Tongue (tissue), 2 donors: Measurements from ENCODE around the gene HBS1L. TPM values are rescaled to one million over a fixed set of nuclear protein-coding genes. Genes with fewer than 3 reads are reported as not detected.

ENCODE experiments used
- DNase-seq: peaks from one replicate; pipeline ENCODE4 v3.0.0-alpha.2; 2015
- total RNA-seq: library from RNA; depleted of rRNA; stranded (reverse); fragments of >200 nt; gene quantifications from one replicate; pipeline ENCODE4 v1.2.3, GENCODE V29; 2014

The HBS1L gene
- total RNA-seq, 1 donor from 2014 or later = 98.5 TPM

DNA sequence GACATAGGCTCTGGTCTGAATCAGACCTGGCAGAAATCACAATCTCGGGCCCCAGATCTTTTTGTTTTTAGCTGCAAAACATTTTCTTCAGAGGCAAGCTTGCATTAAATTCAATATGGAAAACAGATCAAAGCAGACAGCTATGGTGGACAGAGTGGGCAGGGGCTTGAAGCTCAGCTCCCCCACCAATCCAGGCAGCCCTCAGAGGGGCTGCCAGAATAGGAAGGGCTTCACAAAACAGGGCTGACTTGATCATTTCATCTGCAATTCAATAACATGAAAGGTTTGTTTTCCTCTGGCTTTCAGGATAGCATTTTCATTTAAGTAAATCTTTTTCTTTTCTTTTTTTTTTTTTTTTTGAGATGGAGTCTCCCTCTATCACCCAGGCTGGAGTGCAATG lies 55.5 kb downstream of the HBS1L start:
- no peak for DNase-seq

DNA sequence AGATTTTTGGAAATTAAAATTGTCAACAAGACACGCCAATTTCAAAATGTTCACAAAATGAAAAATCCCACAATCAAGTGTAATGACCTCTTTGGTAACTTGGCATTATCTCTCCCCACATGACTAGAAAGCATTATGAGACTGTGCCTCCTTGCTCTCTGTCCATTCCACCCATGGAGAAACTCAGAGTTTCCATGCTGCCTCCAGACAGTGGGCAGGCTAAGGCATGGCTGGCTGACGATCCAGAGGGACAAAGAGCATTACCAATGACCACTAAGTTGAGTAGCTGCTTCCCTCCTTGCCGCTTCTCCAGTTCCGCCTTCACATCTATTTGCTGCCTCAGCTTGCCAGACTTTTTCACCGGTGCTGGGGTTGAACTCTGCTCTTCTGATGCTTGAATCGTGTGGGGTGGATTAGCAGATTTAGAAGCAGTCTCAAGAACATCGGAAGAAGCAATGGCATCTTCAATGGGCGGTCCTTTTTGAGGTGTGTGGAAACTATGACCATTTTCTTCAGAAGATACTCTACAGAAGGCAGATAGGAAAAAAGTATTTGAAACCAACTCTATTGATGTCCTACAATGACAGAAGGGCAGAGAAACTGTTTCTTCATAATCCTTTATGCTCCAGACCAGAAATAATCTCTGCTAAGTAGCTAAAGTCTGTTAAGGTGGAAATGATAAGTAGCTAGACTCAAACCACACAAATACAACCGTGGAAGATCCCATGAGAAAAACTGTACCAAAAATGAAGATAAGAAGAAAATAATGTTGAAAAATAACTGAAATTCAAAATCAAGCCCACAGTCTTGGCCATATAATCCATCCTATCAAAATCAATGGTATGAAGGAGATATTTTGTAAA lies 57.3 kb downstream of the HBS1L start:
- DNase-seq = no peak

DNA sequence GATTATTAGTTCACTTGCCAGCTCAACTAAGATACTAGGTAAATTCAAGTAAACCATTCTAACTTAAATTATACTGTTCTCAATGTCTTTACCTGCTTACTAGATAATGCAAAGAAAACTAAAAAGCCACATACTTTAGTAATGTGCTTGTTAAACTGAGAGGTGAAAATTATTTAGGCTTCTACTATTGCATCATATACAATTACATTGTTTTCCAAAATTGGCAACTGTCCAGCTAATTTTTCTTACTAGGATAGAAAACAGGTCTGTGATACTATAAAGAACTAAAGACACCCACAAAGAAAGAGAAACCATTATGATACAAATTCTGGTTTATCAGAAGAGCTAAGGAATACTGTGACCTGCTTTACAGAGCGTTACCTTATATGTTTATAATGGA lies 59.1 kb downstream of the HBS1L start:
- DNase-seq = no peak

DNA sequence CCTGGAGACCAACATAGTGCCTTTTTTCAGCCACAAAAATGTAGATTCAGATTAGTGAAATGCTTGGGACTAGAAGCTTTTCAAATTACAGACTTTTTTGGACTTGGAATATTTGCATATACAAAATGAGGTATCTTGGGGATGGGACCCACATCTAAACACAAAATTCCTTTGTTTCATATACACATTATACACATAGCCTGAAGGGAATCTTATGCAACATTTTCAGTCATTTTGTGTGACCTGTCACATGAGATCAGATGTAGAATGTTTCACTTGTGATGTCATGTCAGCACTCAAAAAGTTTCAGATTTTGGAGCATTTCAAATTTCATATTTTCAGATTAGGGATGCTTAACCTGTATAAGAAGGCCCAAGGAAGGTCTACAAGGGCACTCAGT lies 60.2 kb downstream of the HBS1L start:
- DNase-seq = no peak

DNA sequence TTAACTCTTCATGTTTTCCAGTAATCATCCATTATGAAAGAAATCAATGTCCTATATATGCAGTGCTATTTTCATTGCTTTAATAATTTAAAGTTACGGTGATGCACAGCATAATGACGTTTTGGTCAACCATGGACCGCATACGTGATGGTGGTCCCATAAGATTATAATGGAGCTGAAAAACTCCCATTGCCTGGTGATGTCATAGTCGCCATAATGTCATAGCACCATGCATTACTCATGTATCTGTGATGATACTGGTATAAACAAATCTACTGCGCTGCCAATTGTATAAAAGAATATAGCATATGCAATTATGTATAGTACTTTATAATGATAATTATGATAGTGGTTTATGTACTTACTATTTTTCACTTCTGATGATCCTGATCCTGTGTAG lies 62.5 kb downstream of the HBS1L start:
- no peak for DNase-seq

DNA sequence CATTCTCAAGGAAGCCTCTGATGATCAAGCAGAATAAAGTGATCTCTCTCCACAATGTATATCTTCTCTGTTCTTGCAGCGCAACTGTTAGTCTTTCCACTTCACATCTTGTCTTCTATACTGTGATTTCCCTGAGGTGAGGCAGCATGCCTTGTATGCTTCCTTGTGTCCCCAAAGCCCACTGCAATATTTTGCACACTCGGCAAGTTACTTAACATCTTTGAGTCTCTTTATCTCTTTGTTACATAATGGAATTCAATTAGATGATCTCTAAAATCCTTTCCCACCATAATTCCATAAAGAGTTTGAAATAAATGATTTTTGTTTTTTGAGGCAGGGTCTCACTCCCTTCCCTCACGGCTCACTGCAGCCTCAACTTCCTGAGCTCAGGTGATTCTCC lies 64.4 kb downstream of the HBS1L start:
- no peak for DNase-seq

DNA sequence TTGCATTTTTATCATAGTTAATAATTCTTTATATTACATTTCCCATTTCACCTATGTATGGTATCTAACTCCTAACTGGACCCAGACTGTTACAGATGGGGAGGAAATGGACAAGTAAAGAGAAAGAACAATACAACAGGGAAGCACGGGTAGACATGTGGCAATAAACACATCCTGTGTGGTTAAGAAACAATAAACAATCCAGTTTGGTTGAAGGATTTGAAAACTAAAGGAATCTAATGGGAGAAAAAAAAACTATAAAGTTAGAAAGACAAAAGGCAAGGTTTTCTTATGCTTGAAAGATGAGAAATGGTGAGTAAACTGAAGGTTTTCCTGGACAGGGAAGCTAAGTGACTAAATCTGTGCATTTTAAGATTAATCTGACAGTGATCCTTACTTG lies 69.8 kb downstream of the HBS1L start:
- DNase-seq = no peak

DNA sequence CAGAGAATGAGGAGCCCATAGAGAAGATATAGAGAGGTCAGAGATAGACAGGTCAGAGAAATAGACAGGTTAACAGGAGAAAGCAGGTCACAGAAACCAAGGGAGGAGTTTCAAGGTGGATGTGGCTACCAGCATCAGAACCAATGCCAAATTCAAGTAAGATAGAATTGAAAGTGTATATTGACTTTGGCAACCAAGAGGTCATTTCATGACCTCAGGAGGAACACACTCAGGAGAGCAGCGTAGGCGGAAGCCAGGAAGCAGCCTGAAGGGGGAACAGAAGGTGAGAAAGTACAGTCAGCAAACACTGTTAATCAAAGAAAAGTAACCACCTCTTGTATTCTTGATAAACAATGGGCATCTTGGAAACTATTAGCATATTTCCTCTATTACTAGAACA lies 70.8 kb downstream of the HBS1L start:
- no peak for DNase-seq

DNA sequence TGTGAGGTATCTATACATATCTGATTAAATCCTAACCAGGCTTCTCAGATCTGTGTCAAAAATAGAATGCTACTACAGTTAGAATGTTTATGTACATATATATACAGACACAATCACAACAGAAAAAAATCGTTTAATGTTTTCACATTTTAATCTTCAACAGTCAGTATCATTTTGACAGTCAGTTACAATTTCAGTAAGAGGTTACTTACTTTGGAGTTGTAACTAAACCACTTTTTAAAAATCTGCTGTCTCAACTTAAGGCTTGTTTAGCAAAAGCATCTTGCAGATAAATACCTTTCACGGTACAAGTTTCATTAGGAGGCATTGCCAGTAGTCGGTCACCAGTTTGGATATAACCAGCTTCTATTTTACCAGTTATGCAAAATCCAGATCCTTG lies 72.5 kb downstream of the HBS1L start:
- DNase-seq = no peak

DNA sequence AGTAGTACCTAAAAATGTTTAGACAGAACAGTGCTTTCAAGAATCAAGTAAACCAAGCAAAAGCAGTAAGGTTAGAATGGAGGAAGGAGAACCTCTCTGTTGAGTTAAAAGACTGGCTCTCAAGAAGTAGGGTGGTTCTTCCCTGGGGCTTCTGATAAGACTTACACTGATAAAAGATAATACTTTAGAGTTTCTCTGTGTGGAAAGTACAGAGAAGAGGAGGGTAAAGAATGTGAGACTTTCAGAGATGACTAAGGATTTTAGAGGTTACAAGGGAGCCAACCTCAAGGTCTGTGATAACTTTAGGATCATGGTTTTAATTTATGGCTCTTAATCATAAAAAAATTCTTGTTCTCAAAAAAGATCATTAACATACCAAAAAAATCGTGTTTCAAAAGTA lies 73.8 kb downstream of the HBS1L start:
- DNase-seq = no peak

DNA sequence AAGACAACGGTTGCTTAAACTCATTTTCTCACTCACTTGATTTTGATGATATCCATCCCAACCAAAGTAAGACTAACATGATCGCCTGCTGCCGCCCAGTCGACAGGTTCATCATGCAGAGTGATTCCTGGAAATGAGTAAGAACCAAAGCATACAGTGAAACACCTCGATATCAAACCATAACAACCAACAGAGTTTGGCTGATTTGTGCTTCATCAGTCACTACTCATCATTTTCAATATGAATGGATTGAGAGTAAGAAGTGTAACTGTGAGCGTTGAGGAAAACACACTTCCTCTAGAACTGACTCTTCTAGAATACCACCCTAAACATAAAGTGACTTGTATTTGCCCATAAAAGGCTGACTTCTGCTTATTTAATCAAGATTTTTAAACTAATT lies 75.5 kb downstream of the HBS1L start:
- DNase-seq = no peak

DNA sequence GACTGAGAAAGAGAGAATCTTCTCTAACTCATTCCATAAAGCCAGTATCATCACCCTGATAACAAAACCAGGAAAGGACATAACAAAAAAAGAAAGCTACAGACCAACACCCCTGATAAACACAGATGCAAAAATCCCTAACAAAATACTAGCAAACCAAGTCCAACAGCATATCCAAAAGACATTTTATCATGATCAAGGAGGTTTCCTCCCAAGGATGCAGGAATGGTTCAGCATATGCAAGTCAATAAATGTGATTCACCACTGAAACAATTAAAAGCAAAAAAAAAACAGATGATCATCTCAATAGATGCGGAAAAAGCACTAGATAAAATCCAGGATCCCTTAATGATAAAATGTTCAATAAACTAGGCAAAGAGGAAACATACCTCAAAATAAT lies 80.3 kb downstream of the HBS1L start:
- no peak for DNase-seq

DNA sequence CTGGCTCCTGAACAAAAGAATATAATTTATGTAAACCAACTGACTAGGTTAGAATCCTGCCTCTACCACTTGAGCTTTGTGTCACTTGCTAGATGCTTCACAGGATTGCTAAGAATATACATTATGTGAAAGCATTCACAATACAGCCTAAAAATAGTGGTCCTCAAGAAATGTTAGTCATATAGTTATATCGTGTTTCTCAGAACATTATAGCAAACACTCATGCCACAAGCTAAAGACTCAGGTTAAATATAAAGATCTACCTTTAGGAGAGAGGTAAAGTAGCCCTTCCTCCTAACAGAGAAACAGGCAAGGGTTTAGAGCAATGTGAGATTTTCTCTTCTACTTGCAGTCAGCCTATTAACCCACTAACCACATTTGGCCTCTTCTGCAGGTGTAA lies 86.9 kb downstream of the HBS1L start:
- no peak for DNase-seq

DNA sequence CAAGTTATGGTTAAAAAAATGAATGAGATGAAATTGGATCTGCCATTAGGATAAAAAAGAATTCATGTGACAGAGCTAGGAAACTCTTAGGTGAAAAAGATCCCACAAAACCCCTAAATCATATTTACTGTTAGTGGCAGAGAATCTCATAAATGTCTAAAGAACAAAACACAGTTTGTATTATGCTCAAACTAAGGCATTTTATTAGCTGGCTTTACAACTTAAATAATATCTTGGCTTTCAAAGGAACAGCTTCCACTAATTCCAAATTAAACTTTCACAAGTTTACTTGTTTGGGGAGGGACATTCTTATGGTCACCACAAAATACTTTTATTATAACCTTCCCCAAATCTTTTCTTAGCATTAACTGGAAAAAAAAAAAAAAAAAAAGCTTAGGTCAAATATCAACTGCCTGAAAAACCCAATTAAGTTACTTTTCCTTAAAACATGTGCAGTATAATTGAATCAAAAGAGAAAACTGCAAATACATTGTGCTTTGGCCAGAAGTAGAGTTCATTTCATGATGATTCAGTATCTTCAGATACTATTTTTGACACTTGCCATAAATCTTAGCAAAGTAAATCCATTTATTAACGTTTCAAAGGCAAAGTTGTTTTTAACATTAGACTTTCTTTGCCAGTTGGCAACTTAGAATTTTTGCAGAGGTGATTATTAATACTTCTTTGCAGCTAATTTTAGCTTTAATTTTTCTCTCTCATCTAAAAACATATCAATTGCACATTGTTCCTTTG lies 90.0 kb downstream of the HBS1L start:
- DNase-seq = no peak

DNA sequence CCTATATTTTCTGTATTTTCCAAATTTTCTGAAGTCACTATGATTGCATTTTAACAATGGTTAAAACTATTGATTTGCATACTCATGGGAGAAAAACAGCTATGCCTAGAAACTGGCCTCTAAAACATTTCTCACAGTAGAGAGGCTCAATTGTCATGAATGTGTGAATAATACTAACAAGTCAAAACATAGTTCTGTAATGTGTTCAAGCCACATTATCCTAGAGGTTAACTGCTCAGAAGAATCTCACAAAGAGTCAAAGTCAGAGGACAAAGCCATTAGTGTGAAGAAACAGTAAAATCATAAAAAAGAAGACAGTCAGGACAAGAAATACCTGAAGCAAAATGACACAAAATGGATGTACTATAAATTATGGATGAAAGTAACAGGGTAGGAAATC lies 92.2 kb downstream of the HBS1L start:
- no peak for DNase-seq

DNA sequence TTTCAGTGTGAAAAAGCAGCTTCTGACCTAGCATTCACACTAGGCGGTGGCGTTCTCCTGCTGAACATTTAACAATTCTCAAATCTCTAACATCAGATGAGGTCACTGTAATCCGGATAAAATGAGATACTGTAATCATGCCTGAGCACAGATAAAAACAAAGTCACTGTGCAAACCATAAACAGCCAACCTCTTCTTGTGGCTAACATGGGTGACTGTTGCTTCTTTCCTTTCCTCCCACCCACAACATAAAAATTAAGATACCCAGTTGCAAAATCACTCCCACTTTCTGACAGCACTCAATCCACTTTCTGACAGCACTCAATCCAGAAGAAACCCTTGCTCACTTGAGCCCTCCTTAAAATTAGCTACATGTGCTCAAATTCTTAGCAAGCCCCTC lies 93.3 kb downstream of the HBS1L start:
- DNase-seq = no peak

DNA sequence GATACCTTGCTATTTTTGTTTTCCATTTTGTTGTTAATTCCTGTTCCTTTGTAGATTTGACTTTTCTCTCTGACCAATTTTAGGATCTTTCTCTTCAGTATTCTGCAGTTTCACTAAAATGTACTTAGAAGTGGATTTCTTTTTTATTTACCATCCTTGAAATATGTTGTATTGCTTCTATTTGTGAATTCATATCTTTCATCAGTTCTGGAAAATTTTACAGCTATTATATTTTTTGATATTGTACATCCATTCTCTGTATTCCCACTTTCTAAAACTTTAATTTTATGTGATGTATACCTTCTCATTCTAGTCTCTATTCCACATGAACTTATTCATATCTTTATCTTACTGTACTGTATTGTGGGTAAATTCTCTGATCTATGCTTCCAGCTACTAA lies 95.0 kb downstream of the HBS1L start:
- DNase-seq = no peak

DNA sequence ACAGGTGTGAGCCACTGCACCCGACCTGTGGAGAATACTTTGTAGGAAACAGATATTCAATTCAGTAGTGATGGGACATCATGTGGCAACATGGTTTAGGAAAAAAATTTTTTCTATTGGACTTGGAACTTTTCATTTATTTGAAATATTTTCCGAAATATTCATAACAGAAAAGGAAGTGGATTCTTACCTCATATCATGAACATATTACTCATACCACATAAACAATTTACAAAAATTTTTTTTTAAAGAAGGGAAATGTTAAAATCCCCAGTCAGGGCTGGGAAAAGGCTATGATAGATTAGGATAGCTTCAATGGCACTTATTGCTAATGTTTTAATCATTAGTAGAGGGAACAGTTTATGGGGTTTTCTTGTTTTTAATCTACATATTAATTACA lies 97.9 kb downstream of the HBS1L start:
- DNase-seq = no peak

DNA sequence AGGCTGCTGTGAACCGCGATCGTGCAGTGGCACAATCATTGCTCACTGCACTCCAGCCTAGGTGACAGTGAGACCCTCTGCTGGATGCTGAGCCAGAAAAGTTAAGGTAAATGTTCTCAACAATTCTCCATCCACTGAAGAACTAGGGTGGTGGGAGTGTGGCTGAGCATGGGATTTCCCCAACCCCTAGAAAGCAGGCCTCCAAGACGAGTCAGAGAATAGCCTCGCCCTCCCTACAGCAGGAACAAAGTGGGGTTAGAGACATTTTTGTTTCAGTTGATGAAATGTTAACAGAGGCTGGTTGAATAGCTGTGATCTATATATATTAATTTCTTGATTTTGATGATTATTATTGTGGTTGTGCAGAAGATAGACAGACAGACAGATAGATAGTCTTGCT lies 98.6 kb downstream of the HBS1L start:
- DNase-seq = no peak

DNA sequence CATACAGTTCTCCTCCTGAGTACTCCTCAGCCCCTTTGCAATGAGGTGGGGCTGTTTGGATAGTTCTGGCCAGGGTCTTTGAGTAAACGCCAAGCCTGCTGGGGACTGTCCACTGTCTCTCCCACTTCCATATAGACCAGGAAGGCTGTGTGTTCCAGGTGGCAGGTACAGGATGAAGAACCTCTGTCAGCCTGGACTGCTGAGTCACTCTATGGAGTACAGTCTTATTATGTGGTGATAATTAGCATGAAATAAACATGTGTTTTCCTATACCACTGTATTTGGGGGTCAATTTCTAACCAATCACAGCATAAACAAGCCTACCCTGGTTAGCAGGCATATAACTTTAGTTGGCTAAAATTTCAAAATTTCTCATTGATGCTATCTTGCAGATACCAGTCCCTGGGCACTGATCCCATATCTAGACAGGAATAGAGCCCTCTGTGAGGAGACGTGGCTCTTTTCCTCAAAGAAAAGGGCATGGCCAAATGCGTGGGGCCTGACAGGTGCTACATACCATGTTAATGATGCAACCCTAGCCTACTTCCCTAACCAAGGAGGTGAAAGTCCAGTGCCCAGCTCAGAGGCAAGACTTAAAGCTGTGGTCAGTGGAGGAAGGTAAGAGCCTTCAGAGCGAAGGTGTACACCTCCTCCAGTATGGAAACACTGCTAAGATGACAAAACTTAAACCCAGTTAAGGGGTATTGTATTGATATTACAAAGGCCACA lies 100.2 kb downstream of the HBS1L start:
- DNase-seq = no peak

DNA sequence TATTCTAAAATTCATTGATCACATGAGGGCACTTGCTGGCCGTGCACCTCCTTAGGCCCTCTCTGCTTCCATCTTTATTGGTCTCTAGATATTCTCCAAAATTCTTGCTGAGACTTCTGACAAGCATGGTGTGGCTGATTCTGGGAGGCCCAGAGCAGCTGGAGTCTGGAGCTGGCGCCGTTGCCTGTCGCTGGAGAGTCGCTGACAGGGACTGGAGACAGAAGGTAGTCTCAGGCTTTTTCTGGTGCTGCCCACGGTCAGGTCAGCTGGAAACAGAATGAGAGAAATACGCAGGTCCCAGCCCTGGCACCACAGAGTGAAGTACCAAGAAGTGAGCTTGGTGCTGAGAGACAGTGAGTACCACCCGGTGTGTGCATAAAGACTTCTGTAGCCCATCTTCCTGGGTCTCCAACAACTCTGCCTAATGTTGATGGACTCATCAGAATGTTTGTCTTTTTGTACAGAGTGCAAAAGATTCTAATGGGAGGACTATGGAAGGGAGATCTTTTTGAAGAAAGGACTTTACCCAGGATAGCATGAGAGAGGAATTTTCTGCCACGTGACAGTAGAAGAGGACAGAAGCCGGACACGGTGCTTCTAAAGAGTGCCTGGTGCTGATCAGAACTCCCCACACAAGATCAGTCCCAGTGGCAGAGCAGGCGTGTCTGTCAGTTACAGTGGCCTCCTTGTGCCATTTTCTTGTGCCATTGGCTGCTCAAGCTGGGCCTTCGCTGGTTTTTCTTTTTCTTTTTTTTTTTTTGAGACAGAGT lies 102.9 kb downstream of the HBS1L start:
- DNase-seq = no peak

DNA sequence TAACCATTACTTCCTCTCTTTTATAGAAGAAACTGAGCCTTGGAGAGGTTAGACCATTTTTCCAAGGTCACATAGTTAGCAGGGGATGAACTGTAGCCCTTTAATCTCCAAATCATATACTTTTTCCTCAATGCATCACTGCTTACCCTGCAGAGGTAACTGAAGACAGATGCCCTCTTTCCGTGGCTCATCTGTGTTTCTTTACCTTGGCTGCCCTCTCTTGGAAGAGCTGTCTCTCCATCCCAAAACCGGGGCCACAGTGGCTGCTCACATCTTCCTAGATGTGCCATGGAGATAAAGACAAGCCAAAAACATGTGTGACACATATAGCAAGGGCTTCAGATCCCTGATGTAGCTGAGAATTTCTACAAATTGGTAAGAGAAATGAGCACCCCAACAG lies 104.1 kb downstream of the HBS1L start:
- DNase-seq = no peak
